HCT116 (cell line): ENCODE data around the gene CTXND1. TPM values are rescaled to one million over a fixed set of nuclear protein-coding genes. Genes with fewer than 3 reads are reported as not detected.

Experiments
- ATAC-seq: fragments of 200-7000 bp; cut with Tn5 transposase; 2 replicates; pipeline ENCODE4 v1.9.1; 2020; ENCODE audit warnings: mild to moderate bottlenecking, moderate library complexity
- BruUV-seq: library from RNA; stranded (reverse); fragments of 400-500 nt; replicated peaks from 2 replicates; lab custom pipeline; 2021; lab: Mats Ljungman, UMichigan
- CTCF ChIA-PET: fragments of 300-600 bp; sonication (Branson Sonifier 250); formaldehyde crosslinking; loops from one replicate; lab custom pipeline; 2021; ENCODE audit warnings: antibody characterized with exemption; lab: Charles Lee
- POLR2A ChIA-PET: fragments of 300-600, 350-600 bp; sonication (Branson Sonifier 250); formaldehyde crosslinking; loops from one replicate; lab custom pipeline; 2021; ENCODE audit warnings: antibody characterized with exemption; lab: Charles Lee
- RAD21 ChIA-PET, 2 experiments: fragments of 300-600 bp; sonication (Branson Sonifier 250); formaldehyde crosslinking; loops; one replicate each; lab custom pipeline; 2023; ENCODE audit warnings: low total read pairs in 2 of 2; ENCODE audit not compliant: uncharacterized antibody in 2 of 2, unreplicated experiment in 2 of 2, low non-redundant PET in 1 of 2; lab: Charles Lee
- DNase-seq: peaks from one replicate; pipeline ENCODE4 v3.0.0-alpha.2; 2010; ENCODE audit warnings: low read depth, low spot score
- H2AFZ ChIP-seq: fragments of 200-600 bp; shearing (Covaris generic), sonication (generic); 2 replicates; pipeline ENCODE4 v1.6.1; 2017; ENCODE audit warnings: low read depth, mixed run types, mixed read lengths, antibody characterized with exemption, low read length; ENCODE audit not compliant: poor library complexity, severe bottlenecking
- H3K27ac ChIP-seq: 2 replicates; pipeline ENCODE4 v1.5.1; 2012; ENCODE audit warnings: low read depth, low read length
- H3K27me3 ChIP-seq: fragments of 200-600 bp; sonication (generic); 2 replicates; pipeline ENCODE4 v1.6.1; 2016; ENCODE audit warnings: mixed run types, low read length, mixed read lengths; ENCODE audit not compliant: insufficient read depth
- H3K36me3 ChIP-seq, 2 experiments: fragments of 200-500 bp in 1 of 2; fragments of 200-600 bp in 1 of 2; sonication (Bioruptor generic) in 1 of 2; sonication (generic) in 1 of 2; 2 replicates each; pipeline versions ENCODE4 v1.5.1 to v1.6.1; 2014 to 2016; ENCODE audit warnings: low read length in 2 of 2, inconsistent platforms in 1 of 2, mixed read lengths in 1 of 2, mixed run types in 1 of 2; ENCODE audit not compliant: insufficient read depth in 2 of 2, control insufficient read depth in 1 of 2
- H3K4me1 ChIP-seq, 2 experiments: fragments of 200-600 bp in 1 of 2; sonication (generic) in 1 of 2; 2 replicates each; pipeline versions ENCODE4 v1.5.1 to v1.6.1; 2012 to 2017; ENCODE audit warnings: low read length in 2 of 2, inconsistent platforms in 1 of 2, mild to moderate bottlenecking in 1 of 2, mixed read lengths in 1 of 2, mixed run types in 1 of 2, moderate library complexity in 1 of 2; ENCODE audit not compliant: insufficient read depth in 2 of 2, control insufficient read depth in 1 of 2
- H3K4me2 ChIP-seq: fragments of 200-600 bp; sonication (generic); 2 replicates; pipeline ENCODE4 v1.6.1; 2017; ENCODE audit warnings: mixed run types, low read length, mixed read lengths
- H3K4me3 ChIP-seq, 2 experiments: fragments of 200-600 bp in 1 of 2; sonication (generic) in 1 of 2; replicated peaks in 1 of 2; 2 replicates each; pipeline ENCODE4 v1.5.1; 2011 to 2016; ENCODE audit warnings: low read length in 2 of 2, control low read depth in 1 of 2, low read depth in 1 of 2, mild to moderate bottlenecking in 1 of 2, mixed read lengths in 1 of 2, mixed run types in 1 of 2
- H3K79me2 ChIP-seq: fragments of 200-600 bp; sonication (generic); 2 replicates; pipeline ENCODE4 v1.6.1; 2017; ENCODE audit warnings: mild to moderate bottlenecking, mixed run types, low read length, moderate library complexity, mixed read lengths; ENCODE audit not compliant: insufficient read depth
- H3K9ac ChIP-seq: fragments of 200-600 bp; sonication (generic); 2 replicates; pipeline ENCODE4 v1.6.1; 2016; ENCODE audit warnings: low read length, mixed read lengths
- H3K9me2 ChIP-seq: fragments of 200-600 bp; sonication (generic), shearing (Covaris generic); 2 replicates; pipeline ENCODE4 v1.6.1; 2017; ENCODE audit warnings: mixed run types, mild to moderate bottlenecking, moderate library complexity; ENCODE audit not compliant: insufficient read depth
- H3K9me3 ChIP-seq, 2 experiments: fragments of 200-500 bp in 1 of 2; fragments of 200-600 bp in 1 of 2; sonication (Bioruptor generic) in 1 of 2; sonication (generic) in 1 of 2; 2 replicates each; pipeline ENCODE4 v1.6.1; 2014 to 2017; ENCODE audit warnings: low read length in 2 of 2, mixed read lengths in 2 of 2, inconsistent platforms in 1 of 2, low read depth in 1 of 2, mild to moderate bottlenecking in 1 of 2, mixed run types in 1 of 2, moderate library complexity in 1 of 2; ENCODE audit not compliant: control insufficient read depth in 1 of 2, insufficient read depth in 1 of 2
- H4K20me1 ChIP-seq: fragments of 200-600 bp; sonication (generic), shearing (Covaris generic); 2 replicates; pipeline ENCODE4 v1.6.1; 2017; ENCODE audit warnings: mixed run types, mild to moderate bottlenecking, moderate library complexity; ENCODE audit not compliant: insufficient read depth
- CBX3 ChIP-seq: IDR thresholded peaks from 2 replicates; pipeline ENCODE4 v1.6.1; 2012; ENCODE audit warnings: low read depth
- CEBPB ChIP-seq: IDR thresholded peaks from 2 replicates; pipeline ENCODE4 v1.6.1; 2012; ENCODE audit warnings: low read depth
- EGR1 ChIP-seq: IDR thresholded peaks from 2 replicates; pipeline ENCODE4 v1.6.1; 2012; ENCODE audit warnings: low read depth
- EZH2 ChIP-seq: fragments of 200-600 bp; sonication (generic); IDR thresholded peaks from 2 replicates; pipeline ENCODE4 v1.6.1; 2017; ENCODE audit warnings: antibody characterized with exemption, mixed run types
- EZH2phosphoT487 ChIP-seq: fragments of 200-600 bp; IDR thresholded peaks from 2 replicates; pipeline ENCODE4 v1.6.1; 2018; ENCODE audit warnings: antibody characterized with exemption, borderline replicate concordance
- FOSL1 ChIP-seq: IDR thresholded peaks from 2 replicates; pipeline ENCODE4 v1.6.1; 2012; ENCODE audit warnings: low read depth
- POLR2A ChIP-seq: IDR thresholded peaks from 2 replicates; pipeline ENCODE4 v1.7.0; 2011; ENCODE audit warnings: borderline replicate concordance; ENCODE audit not compliant: insufficient read depth, insufficient read length; ENCODE audit errors: extremely low read depth
- POLR2AphosphoS5 ChIP-seq: IDR thresholded peaks from 2 replicates; pipeline ENCODE4 v1.6.1; 2011; ENCODE audit warnings: mild to moderate bottlenecking, low read depth, low read length, moderate library complexity
- SRF ChIP-seq: IDR thresholded peaks from 2 replicates; pipeline ENCODE4 v1.6.1; 2012; ENCODE audit warnings: low read depth
- ZFX ChIP-seq: fragments of 450-650 bp; IDR thresholded peaks from 2 replicates; pipeline ENCODE4 v1.6.1; 2017
- intact Hi-C: fragments of 100-400 bp; cut with micrococcal nuclease; formaldehyde crosslinking; loops from 2 replicates; pipeline ENCODE4 v1.10.0; 2022
- total RNA-seq: library from RNA; stranded (reverse); gene quantifications from one replicate; pipeline ENCODE4 v1.2.1, GENCODE V29; 2021; ENCODE audit not compliant: unreplicated experiment
- TF ChIP-seq, protein P1 (sequence below), 3 experiments: fragments of 200-600 bp in 1 of 3; sonication (generic) in 1 of 3; IDR thresholded peaks in 2 of 3; conservative IDR thresholded peaks in 1 of 3; 2 replicates each; pipeline ENCODE4 v1.5.1; 2012 to 2017; ENCODE audit warnings: low read depth in 2 of 3, low read length in 2 of 3, antibody characterized with exemption in 1 of 3, borderline replicate concordance in 1 of 3, control low read depth in 1 of 3, mild to moderate bottlenecking in 1 of 3, mixed read lengths in 1 of 3, mixed run types in 1 of 3, moderate library complexity in 1 of 3; ENCODE audit not compliant: insufficient read depth in 1 of 3
- TF ChIP-seq, protein P2 (sequence below): IDR thresholded peaks from 2 replicates; pipeline ENCODE4 v1.6.1; 2011; ENCODE audit warnings: mild to moderate bottlenecking, low read length, moderate library complexity; ENCODE audit not compliant: insufficient replicate concordance; ENCODE audit errors: extremely low read depth

Gene CTXND1
- total RNA-seq, 1 experiment from 2014 or later: not detected

DNA sequence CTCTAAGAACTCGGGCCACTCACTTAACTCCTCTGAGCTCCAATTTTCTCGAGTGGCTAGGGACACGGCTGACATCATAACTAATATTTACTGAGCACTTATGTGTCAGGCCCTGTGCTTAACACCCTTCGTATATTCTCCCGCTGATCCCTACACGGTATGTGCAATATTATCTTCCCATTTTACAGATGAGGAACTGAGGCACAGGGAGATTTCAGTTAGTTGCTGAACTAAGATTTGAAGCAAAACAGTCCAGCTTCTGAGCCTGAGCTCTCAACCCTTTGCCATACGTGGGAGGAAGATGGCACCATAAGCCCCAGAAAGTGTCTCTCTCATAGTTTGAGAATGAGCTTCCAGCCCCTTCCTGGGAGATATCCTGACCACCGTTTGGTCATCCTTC lies 79.6 kb downstream of the CTXND1 start:
- no peak overlapping the region for H3K4me2 ChIP-seq
- BruUV-seq: no TSS peak
- intact Hi-C loops: loop anchor here (5.0 to 10.0 kb wide), 4 partner anchors 278 to 790 kb away; partner anchors contain the start of gene MTHFS

DNA sequence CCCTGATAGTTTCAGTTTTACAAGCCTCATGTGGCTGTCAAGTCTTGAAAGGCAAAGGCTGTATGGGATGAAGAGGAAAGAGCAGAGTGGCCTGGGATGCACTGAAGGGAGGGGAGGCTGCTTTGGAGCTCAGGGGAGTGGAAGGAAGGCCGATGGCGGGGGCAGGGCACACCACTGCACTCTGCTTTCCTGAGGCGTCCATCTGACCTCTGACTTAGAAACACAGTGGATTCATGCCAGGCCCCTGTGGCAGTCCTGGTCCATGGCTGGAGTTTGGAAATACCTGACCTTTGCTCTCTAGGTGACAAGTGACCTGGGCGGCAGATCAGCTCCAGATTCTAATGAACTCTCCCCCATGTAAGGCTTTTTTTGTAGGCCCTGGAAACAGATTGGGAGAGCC lies 80.2 kb downstream of the CTXND1 start:
- Histone ChIP-seq H3K4me2 (no peak overlapping the region), H3K36me3 (no peaks in the 10 kb centered on the region), H3K9me3 (no peaks in the 10 kb centered on the region), H3K4me1 (no peaks in the 10 kb centered on the region), H4K20me1 (no peaks in the 10 kb centered on the region), H3K79me2 (no peaks in the 10 kb centered on the region), H3K27me3 (no peaks in the 10 kb centered on the region), H3K4me3 (no peak overlapping the region), H3K27ac (no peak overlapping the region), H3K9me2 (no peaks in the 10 kb centered on the region), H2AFZ (no peak overlapping the region), H3K9ac (no peak overlapping the region)
- RAD21 ChIA-PET: no interaction called here
- ATAC-seq (no peak), DNase-seq (no peak)
- no TSS peak for BruUV-seq
- CTCF ChIA-PET: interaction anchor here (1.4 to 2.1 kb wide), 2 partner anchors 318 to 576 kb away, joined by 5 to 6 read pairs; no protein-coding TSS in a partner anchor
- POLR2A ChIA-PET: no interaction called here
- intact Hi-C loops: loop anchor here (5.0 to 10.0 kb wide), 4 partner anchors 277 to 789 kb away; partner anchors contain the start of gene MTHFS
- no peak for TF ChIP-seq EZH2
- no peak for TF ChIP-seq POLR2AphosphoS5
- TF ChIP-seq FOSL1: no peak
- TF ChIP-seq EZH2phosphoT487: no peak
- TF ChIP-seq ZFX: no peak
- TF ChIP-seq, protein P1, sequence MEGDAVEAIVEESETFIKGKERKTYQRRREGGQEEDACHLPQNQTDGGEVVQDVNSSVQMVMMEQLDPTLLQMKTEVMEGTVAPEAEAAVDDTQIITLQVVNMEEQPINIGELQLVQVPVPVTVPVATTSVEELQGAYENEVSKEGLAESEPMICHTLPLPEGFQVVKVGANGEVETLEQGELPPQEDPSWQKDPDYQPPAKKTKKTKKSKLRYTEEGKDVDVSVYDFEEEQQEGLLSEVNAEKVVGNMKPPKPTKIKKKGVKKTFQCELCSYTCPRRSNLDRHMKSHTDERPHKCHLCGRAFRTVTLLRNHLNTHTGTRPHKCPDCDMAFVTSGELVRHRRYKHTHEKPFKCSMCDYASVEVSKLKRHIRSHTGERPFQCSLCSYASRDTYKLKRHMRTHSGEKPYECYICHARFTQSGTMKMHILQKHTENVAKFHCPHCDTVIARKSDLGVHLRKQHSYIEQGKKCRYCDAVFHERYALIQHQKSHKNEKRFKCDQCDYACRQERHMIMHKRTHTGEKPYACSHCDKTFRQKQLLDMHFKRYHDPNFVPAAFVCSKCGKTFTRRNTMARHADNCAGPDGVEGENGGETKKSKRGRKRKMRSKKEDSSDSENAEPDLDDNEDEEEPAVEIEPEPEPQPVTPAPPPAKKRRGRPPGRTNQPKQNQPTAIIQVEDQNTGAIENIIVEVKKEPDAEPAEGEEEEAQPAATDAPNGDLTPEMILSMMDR (IDR thresholded peaks at IDR 0.05 in 2 of 3, conservative IDR thresholded peaks at IDR 0.05 in 1 of 3; ENCODE audit: borderline replicate concordance in 1 of 3, insufficient read depth in 1 of 3, low read depth in 2 of 3, low read length in 2 of 3): no peak
- TF ChIP-seq EGR1: no peak
- TF ChIP-seq SRF: no peak
- TF ChIP-seq, protein P2, sequence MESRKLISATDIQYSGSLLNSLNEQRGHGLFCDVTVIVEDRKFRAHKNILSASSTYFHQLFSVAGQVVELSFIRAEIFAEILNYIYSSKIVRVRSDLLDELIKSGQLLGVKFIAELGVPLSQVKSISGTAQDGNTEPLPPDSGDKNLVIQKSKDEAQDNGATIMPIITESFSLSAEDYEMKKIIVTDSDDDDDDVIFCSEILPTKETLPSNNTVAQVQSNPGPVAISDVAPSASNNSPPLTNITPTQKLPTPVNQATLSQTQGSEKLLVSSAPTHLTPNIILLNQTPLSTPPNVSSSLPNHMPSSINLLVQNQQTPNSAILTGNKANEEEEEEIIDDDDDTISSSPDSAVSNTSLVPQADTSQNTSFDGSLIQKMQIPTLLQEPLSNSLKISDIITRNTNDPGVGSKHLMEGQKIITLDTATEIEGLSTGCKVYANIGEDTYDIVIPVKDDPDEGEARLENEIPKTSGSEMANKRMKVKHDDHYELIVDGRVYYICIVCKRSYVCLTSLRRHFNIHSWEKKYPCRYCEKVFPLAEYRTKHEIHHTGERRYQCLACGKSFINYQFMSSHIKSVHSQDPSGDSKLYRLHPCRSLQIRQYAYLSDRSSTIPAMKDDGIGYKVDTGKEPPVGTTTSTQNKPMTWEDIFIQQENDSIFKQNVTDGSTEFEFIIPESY: no peak
- no peak for TF ChIP-seq CEBPB
- TF ChIP-seq CBX3: no peak
- TF ChIP-seq POLR2A: no peak

More for the DNA sequence above, 79.6 kb downstream of the CTXND1 start:
- Histone ChIP-seq H3K4me1 (no peaks in the 10 kb centered on the region), H3K9ac (no peak overlapping the region), H3K27ac (no peak overlapping the region), H3K4me3 (no peak overlapping the region), H3K9me3 (no peaks in the 10 kb centered on the region), H4K20me1 (no peaks in the 10 kb centered on the region), H3K9me2 (no peaks in the 10 kb centered on the region), H3K36me3 (no peaks in the 10 kb centered on the region), H3K27me3 (no peaks in the 10 kb centered on the region), H2AFZ (no peak overlapping the region), H3K79me2 (no peaks in the 10 kb centered on the region)
- TF ChIP-seq, protein P2: no peak
- TF ChIP-seq ZFX (no peak), FOSL1 (no peak)
- CTCF ChIA-PET: interaction anchor here (1.3 to 2.1 kb wide), 4 partner anchors 319 to 833 kb away, joined by 5 to 6 read pairs (median 6); no protein-coding TSS in a partner anchor
- ATAC-seq: no peak
- no peak for DNase-seq
- POLR2A ChIA-PET: no interaction called here
- RAD21 ChIA-PET: no interaction called here
